ENCODE data around the gene MLXIP. TPM values are rescaled to one million over a fixed set of nuclear protein-coding genes. Genes with fewer than 3 reads are reported as not detected.

Gene MLXIP
- total RNA-seq, 6 experiments from 2014 or later = 13.9 to 45.9 (median 16.6) TPM

- 82% methylated on average over 10 of the region's 22 CpGs for WGBS (ENCODE audit: insufficient coverage, low coverage, low lambda C conversion rate, missing lambda C conversion rate)
- H3K36me3 ChIP-seq = no peaks in the 10 kb centered on the region
- H3K27me3 ChIP-seq = no peaks in the 10 kb centered on the region
- DNase-seq (no peak), ATAC-seq (no peak)
- H3K4me1 ChIP-seq = no peaks in the 10 kb centered on the region
- no peak overlapping the region for H3K27ac ChIP-seq
- no peaks in the 10 kb centered on the region for H3K9me3 ChIP-seq
- intact Hi-C loops (cut with DNase I) = no loop called here
- H3K4me3 ChIP-seq = no peak overlapping the region
- TF ChIP-seq CTCF (IDR thresholded peaks at IDR 0.05) (no peak), POLR2A (IDR thresholded peaks at IDR 0.05) (no peak)
These were observed 88.1 kb downstream of the MLXIP start for GRCh38 chr12:122166422-122167349.

DNA sequence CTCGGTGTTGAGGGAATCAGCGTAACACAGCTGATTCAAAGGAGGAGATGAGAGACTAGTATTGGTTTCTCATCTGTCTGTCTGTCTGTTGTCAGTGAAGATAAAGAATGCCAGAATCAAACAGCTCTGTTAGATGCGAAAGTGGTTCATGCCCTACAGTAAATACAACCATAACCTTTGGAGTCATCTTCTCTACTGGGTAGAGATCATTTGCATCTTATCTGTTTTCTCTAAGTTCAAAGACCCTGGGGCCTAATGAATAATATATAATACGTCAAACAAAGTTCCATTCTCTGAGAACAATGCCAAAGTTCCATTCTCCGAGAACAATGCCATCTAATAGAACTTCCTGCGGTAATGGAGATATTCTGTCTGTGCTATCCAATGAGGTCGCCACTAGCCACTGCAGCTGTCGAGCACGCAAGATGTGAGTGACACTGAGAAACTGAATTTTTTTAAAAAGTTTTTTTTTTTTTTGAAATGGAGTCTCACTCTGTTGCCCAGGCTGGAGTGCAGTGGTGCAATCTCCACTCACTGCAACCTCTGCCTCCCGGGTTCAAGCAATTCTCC, 88.9 kb downstream of the MLXIP start:
- no peaks in the 10 kb centered on the region for H3K36me3 ChIP-seq
- no peaks in the 10 kb centered on the region for H3K9me3 ChIP-seq
- intact Hi-C loops (cut with DNase I) = no loop called here
- no peaks in the 10 kb centered on the region for H3K4me1 ChIP-seq
- no peak overlapping the region for H3K4me3 ChIP-seq
- no peak overlapping the region for H3K27ac ChIP-seq
- H3K27me3 ChIP-seq = no peaks in the 10 kb centered on the region
- ATAC-seq = peak in 3 of 4 donors; percentile 13 to 77 (median 56)
- no peak for DNase-seq
- 66% methylated on average over 10 of the region's 10 CpGs for WGBS (ENCODE audit: insufficient coverage, low coverage, low lambda C conversion rate, missing lambda C conversion rate)
- no peak for TF ChIP-seq CTCF (IDR thresholded peaks at IDR 0.05)
- no peak for TF ChIP-seq POLR2A (IDR thresholded peaks at IDR 0.05)

DNA sequence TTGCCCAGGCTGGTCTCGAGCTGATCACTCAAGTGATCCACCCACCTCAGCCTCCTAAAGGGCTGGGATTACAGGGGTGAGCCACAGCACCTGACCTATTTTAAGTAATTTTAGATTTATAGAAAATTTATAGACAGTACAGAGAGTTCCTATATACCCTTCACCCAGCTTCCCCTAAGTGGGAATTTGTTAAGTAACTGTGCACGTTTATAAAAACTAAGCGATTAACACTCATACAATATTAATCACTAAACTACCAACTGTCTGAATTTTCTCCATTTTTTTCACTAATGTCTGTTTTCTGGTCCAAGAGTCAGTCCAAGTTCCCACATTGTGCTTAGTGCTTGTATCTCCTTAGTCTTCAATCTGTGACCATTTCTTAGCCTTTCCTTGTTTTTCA, 89.9 kb downstream of the MLXIP start:
- no peak for TF ChIP-seq CTCF (IDR thresholded peaks at IDR 0.05)
- no peak for TF ChIP-seq POLR2A (IDR thresholded peaks at IDR 0.05)
- no peaks in the 10 kb centered on the region for H3K27me3 ChIP-seq
- no peak overlapping the region for H3K4me3 ChIP-seq
- no peaks in the 10 kb centered on the region for H3K9me3 ChIP-seq
- no peak for DNase-seq
- intact Hi-C loops (cut with DNase I) = no loop called here
- no peaks in the 10 kb centered on the region for H3K36me3 ChIP-seq
- ATAC-seq = no peak
- WGBS (ENCODE audit: insufficient coverage, low coverage, low lambda C conversion rate, missing lambda C conversion rate) = 100% methylated on average over 2 of the region's 3 CpGs
- no peak overlapping the region for H3K27ac ChIP-seq
- H3K4me1 ChIP-seq = no peaks in the 10 kb centered on the region

DNA sequence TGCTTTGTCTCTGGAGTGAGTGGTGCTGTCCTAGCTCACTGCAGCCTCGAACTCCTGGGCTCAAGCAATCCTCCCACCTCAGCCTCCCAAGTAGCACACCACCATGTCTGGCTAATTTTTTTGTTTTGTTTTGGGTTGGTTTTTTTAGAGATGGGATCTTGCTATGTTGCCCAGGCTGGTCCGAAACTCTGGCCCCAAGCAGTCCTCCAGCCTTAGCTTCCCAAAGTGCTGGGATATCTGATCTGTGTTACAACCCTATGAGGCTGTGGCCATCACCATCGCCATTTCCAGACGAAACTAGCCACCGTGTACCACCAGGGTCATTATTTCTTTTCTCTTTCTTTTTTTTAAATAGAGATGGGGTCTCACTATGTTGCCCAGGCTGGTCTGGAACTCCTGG, 92.8 kb downstream of the MLXIP start:
- DNase-seq = no peak
- H3K4me3 ChIP-seq = no peak overlapping the region
- no peaks in the 10 kb centered on the region for H3K27me3 ChIP-seq
- no peak overlapping the region for H3K27ac ChIP-seq
- H3K4me1 ChIP-seq = no peaks in the 10 kb centered on the region
- ATAC-seq = no peak
- TF ChIP-seq POLR2A (IDR thresholded peaks at IDR 0.05) (no peak), CTCF (IDR thresholded peaks at IDR 0.05) (no peak)
- intact Hi-C loops (cut with DNase I) = no loop called here
- H3K36me3 ChIP-seq = no peaks in the 10 kb centered on the region
- no peaks in the 10 kb centered on the region for H3K9me3 ChIP-seq
- 93% methylated on average over 4 of the region's 5 CpGs for WGBS (ENCODE audit: insufficient coverage, low coverage, low lambda C conversion rate, missing lambda C conversion rate)

Data from right lobe of liver (tissue), 6 donors.